HS-27A (cell line): ENCODE results near the gene SLC35B4.
"Not testable (repeated sequence)": the region's sequence is repeated elsewhere in the genome, so short reads cannot be mapped to it uniquely, and the experiment has no call there.

Source experiments
- DNase-seq: peaks from one replicate; pipeline ENCODE4 v3.0.0-alpha.2; 2012; ENCODE audit warnings: low read depth, missing footprints

The SLC35B4 gene

DNA sequence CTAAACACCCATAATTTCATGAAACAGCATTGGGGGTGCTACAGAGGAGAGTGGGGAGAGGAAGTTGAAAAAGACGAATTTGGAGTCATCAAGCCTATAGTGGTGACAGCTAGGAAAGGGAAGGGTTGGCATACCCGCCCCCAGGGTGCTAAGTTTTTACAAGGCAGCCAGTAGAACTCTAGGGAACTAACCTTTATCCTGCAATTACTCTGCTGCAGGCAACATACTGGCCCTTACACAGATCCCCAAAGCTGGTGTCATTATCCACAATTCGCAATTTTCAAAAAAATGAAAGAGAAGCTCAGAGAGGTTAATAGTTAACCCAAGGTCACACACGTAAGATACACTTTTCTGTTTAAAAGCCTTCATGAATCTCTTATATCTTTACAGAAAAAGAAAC, 14.2 kb upstream of the SLC35B4 start:
- DNase-seq, result no peak

DNA sequence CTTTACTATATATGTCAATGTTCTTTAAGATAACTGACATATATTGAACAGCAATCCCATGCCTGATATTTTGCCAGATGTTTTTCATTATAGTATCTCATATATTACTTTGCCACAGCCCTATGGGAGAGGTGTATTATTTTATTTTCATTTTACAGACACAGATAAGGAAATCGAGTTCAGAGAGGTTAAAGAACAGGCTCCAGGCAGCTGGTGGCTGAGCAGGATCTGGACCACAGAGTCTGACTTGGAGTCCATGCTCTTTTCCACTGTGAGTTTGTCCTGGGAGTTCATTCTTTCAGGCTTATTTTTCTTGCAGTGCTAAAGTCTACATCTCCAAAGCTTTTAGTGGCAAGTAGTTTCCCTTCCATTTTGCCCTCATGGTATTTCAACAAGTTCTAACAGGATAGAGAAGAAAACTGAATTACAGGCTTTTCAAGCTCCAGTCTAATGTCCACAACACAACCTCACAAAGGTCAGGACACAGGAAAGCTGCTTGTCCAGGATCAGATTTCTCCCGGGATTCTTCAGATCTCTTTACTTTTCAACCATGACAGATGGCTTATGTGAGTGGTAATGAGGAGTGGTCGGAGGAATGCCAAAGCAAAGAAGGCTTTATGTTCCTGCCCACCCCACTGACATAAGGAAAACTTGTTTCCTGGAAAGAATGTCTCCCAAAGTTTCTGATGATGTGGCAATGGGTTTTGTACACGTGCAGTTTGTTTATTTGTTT, 13.1 kb upstream of the SLC35B4 start:
- DNase-seq, result no peak

DNA sequence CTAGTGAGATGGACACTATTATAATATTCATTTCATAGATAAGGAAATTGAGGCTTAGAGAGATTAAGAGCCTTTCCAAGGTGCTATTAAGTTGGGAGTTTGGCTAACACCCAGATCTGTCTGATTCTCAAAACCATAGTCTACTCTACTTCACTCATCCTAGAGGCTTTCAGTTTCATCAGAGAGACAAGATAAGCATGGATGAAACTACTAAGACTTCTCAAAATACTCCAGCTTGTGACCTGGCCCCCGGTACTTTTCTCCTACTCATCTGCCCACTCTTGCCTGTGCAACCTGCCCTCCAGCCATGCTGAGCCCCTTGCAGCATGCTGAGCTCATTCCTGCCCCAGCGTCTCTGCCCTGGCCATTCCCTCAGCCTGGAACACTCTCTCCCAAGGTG, 12.2 kb upstream of the SLC35B4 start:
- DNase-seq, result no peak

DNA sequence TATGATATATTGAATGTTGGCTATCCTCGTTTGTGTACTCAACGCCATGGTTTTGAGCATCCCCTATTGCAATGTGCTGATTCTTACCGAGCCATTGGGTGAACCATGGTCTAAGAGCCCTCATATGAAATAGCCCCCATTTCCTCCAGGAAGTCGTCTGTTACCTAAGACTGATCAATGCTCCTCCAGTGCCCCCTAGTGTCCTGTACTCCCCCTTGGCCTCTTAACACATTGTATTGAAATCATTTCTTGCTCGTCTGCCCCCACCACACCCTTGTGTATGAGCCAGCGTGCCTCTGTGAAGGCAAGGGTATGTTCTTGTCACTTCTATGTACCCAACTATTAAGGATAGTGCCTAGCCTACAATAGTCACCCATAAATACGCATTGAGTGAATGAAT, 11.2 kb upstream of the SLC35B4 start:
- no peak for DNase-seq

DNA sequence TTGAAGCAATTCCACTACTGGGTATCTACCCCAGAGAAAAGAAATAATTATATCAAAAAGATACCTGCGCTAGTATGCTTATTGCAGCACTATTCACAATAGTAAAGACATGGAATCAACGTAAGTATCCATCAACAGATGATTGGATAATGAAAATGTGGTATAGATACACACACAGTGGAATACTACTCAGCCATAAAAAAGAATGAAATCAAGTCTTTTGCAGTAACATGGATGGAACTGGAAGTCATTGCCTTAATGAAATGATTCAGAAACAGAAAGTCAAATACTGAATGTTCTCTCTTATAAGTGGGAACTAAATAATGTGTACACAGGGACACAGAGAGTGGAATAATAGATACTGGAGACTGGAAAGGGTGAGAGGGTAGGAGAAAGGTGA, 7.4 kb upstream of the SLC35B4 start:
- no peak for DNase-seq

DNA sequence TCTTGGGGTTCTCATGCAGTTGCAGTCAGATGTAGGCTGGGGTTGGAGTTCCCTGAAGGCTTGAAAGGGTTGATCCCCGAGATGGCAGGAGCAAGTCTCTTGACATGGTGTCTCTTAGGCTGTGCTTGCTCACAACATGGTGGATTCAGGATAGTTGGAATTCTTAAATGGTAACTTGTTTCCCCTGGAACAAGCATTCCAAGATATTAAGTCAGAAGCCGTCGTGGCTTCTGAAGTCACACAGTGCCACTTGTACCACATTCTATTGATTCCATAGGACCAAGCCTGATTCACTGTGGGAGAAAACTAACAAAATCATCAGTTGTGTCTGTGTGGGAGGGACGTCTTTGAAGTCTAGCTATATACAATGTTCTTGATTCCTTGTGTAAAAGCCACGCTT, 3.5 kb upstream of the SLC35B4 start:
- DNase-seq, result no peak

DNA sequence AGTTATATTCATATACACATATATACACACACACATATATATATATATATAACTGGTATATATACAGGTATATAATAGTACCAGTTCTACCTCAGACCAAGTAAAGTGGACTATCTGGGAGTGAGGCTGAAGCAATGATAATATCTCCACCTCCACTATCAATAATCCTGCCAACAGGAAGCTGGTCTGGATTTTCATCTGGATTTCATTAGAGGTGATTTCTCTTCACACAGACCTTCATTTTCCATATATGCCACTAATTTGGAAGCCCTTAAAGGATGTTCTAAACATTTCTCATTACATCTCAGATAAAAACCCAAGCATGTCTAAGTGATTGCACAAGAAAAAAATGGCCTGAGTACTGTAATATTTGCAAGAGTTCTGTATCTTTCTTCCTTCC, 1.7 kb upstream of the SLC35B4 start:
- DNase-seq, result no peak

DNA sequence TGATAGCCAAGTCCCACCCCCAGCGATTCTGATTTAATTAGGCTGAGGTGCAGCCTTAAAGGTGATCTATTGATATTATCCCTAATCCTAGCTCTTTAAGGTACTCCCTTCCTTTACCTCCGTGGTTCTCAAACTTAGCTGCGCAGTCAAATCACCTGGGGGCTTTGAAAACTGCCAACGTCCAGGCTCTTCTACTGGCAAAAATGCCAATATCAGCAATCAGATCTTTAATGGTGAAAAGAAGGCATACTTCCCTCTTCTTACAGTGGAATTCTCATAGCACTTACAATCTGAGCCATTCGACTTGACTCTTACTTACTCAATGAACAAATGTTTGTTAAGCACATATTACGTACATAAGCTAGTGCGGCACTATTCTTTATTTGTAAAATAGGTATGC, 704 bp upstream of the SLC35B4 start:
- no peak for DNase-seq

DNA sequence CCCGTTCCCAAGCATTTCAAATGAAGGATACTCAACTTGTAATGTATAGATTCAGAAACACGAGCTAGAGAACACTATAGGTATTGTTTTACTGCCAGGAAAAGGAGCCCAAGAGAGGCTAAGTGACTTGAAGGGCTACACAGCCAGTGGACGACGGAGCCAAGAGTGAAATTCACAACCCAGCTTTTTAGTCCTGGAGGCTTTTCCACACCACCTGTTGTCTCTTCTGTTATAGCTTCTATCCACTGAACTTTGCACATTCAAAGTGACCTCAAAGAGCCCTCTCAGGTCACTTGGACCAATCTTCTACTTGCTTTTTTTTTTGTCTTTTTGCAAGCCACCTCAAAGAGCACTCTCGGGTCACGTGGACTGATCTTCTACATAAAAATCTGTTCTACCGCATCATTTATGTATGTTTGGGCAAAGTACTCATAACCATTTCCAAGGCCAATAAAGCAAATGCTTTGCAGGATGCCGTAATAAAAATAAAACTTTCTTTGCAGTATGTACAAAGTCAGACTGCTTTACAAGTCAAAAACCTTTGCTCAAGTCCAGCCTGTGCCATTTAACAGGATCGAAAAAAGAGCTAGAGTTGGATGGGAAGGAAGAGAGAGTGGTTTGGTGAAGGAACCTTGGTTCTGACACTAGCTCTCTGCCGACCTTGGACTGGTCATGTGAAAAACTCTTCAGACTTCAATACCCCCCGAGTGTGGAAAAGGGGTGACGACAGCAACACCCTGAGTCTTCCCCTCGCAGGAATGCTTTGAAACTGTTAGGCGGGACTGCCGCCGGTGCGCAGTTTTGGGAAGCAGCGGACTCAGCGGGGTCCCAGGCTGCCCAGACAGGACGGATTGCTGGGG, 821 bp downstream of the SLC35B4 start:
- DNase-seq, result no peak

DNA sequence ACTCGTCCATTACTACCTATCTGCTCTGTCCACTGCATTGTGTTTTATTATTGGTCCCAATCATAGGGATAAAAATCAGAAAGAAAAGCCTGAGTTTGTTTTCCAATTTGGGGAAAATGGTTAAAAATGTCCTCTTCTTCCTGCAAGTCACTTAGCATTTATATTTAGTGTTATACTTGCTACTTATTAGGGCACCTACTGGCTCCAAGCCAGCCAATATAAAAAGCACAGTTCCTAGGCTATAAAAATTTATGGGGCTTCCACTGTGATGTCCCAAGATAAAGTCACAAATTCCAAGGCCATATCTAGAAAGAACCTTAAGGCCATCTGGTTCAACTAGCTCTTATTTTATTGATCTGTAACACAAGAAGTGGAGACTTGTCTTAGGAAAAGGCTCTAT, 3.2 kb downstream of the SLC35B4 start:
- no peak for DNase-seq

DNA sequence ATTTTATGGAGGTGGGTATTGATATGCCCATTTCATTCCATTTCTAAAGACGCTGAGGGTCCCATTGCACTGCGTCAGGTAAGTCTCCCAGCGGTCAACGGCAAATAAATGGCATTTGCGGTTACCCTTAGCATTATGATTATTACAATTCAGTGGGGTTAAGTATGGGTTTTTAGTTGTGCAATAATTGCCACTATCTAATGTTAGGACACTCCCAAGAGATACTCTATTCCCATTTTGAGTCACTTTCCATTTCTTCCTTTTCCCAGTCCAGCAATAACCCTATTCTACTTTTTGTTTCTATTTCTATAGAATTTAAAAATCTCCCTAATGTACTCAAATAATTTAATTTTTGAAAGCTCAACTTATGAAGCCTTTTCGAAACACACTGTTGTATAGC, 4.0 kb downstream of the SLC35B4 start:
- DNase-seq, result no peak

DNA sequence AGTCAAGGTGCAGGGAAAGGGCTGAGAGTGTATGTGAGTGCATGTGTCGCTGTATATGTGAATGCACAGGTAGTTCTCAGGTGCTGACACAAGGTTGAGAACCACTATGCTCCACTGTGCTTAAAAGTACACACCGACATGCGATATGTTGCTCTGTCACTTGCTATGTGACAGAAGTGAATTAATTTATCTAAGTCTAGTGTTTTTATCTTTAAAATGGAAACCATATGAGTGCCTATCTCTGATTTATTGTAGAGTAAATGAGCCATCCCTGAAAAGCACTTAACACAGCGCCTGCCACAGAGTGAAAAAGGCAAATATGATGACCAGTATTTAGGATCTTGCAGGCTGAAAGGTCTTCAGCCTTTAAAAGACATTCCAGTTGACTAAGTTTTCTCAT, 4.9 kb downstream of the SLC35B4 start:
- no peak for DNase-seq

DNA sequence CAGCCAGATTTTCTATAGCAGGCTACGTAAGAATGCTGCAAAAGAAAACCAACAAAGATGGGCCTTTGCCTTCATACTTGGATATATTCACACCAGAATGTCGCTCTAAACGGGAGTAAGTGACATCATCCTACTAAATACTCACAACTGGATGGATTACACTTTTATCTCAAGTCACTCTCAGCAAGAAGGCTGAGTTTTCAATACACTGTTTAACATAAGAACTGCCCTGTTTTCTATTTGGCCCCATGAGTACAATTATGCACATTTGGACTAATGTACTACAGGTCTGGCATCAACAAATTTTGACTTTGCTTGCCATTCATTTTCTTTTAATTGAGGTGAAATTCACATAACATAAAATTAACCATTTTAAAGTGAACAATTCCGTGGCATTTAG, 8.2 kb downstream of the SLC35B4 start:
- no peak for DNase-seq

DNA sequence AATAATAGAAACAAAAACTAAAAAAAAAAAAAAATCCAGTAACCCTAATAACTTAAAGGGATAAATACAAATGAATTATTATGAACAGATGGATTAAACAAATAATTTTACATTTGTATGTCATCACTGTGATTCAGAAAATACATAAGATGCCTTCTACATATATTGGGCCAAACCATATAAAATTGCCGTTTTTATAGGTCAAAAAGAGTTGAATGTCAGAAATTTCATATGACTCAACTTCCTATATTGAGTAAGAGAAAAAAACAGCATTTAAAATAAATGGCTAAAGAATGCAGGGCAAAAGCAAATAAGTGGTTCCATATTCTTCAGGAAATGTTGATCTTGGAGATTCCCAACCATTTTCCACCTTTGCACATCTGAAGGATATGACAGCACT, 9.4 kb downstream of the SLC35B4 start:
- no peak for DNase-seq

DNA sequence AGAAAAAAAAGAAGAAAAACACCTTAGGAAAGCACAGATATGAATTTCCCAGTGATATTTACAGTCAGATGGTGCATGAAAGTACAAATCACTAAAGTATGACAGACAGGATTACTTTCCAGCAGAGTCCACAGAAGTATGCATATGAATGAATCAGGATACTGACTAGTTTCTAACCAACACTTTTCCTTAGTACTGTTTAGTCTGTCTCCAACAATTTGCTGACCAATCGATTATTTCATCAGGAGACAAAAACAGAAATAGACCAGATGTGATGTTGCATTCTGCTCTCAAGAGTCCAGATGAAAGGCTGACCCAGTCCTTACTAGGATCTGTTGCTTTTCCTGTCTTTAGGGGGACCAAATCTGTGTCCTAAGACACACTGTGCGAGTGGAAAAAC, 14.6 kb downstream of the SLC35B4 start:
- DNase-seq, result no peak

DNA sequence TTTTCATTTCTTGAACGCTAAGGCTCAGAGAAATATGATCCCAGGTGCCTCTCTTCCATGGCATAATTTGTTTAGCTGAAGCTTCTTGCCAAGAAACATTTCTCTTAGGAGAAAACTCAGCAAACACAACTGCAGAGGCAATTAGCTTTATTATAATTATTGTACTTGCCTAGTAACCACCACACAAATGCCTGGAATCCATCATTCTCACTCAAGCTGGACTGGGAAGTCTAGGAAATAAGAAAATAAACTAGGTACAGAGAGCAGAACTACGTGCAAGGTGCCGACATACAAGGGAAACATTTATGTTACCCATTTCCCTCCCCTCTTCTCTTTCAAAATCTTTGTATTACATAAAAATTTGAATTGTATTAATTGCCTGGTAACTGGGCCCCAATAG, 15.1 kb downstream of the SLC35B4 start:
- DNase-seq, result no peak

DNA sequence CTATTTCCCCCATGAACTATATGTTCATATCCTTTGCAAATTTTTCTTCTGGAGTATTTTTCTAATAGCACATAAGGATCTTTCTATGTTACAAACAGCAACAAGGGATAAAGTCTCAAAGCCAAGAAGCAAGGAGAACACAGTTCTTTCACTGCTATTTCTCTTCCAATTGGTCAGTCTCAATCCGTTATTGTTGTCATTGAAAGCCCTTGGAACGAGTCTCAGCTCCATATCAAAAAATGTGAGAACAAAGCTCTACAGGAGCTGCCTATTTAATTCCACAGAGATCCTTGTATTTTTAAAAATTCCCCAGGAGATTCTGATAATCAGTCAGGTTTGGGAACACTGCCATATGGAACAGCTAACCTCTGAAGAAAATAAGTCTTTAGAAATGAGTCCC, 15.7 kb downstream of the SLC35B4 start:
- no peak for DNase-seq

DNA sequence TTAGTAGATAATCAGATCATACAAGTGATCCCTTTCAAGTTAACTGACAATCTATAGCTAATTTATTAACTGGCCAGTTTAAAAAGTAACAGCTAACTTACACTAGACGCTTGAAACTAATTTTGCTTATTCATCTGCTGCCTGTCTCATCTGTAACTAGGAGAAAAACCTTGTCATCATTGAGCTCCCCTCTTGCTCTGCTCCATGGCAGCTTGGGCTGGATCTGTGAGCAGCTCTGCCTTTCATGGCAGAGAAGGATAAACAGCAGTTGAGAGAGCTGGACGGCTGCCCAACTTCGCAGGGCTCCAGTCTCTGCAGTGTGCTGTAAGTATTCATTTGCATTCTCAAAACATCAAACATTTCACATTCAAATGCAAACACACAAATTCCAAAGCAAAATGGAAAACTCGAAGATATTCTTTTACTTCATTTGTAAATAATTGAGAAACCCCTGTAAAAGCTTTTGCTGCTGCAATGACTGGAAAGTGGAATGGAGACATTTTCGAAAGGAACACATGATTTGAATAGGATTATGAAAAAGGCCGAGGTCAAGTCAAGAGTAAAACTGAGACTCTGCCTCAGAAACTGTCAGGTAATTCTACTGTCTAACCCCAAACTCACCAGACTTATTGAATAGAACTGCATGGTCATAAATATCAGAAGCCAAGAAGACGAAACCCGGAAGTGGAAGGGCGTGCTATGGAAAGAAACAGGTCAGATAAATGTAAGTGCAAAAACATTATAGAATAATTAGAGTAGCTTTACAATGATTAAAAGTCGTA, 17.6 kb downstream of the SLC35B4 start:
- no peak for DNase-seq

DNA sequence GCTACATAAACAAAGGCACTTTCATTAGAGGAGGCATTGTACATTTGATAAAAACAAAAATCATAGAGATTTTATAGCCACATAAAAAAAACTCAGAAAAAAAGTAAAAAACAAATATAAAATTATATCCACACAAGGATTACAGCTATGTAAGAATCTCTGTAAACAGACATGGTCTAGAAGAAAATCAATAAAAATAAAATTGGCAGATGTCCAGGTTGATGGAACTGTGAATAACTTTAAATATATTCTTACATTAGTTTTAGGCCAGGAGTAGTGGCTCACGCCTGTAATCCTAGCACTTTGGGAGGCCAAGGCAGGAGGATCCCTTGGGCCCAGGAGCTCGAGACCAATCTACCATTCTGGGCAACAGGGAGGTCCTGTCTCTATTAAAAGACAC, 19.2 kb downstream of the SLC35B4 start:
- no peak for DNase-seq

DNA sequence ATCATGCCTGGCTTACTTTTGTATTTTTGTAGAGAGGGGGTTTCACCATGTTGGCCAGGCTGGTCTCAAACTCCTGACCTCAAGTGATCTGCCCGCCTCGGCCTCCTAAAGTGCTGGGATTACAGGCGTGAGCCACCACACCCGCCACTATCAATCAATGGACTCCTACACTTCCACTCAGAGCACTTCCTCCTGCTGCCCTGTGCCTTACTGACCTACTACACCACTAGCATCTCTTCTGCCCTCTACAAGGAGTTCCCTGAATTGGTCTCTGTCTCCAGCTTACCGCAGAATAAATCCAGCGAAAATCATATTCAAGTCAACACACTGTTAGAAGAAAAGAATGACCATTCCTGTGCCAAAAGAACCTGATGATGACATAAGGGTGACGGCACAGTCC, 20.7 kb downstream of the SLC35B4 start:
- not testable (repeated sequence) for DNase-seq

DNA sequence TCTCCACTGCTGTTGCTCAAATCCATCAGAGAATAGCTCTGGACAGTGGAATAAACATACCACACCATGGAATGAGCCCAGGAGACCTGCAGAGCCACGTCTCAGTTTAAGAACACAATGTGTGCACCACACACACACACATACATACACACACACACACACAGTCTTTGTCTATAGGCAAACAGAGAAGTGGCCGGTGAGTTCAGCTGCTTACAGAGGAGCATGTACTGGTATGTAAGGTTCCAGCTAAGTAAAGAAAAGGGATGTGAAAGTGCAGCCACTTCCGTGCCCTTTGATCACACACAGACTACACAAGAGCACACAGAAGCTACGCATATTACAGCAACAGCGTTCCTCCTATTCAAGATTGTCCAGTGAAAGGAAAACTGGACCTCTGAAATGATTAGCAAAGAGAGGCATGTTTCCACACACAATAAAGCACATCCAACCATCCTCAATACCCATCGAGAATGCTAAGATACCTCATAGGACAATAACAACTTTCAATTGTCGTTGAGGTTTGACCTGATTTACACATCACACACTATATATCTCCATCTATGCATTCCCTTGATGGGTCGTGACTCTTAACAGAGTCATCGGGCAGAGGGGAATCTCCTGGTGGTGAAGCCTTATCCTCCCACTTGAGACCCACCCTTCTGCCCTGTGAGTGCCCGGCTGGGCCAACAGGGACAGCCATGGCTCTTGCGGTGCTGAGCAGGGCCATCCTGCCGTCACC, 23.6 kb downstream of the SLC35B4 start:
- DNase-seq, result no peak

DNA sequence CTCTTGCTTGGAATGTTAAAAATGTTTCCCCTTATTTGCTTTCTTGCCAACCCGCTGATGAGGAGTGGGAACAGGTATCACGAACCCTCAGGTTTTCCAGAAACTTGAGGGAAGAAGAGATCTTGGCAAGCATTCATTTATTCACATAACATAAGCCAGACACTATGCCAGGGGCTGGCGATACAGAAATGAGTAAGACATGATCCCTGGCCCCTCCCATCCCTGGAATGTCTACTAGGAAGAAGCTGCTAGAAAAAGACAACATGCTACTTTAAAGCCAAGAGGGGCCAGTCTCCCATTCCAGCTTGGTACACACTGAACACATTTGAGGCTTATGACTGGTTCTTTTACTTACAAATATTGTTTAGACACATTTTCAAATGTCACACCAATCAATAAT, 26.4 kb downstream of the SLC35B4 start:
- no peak for DNase-seq
